Prostate gland (tissue), 2 donors: ENCODE results near the gene IGLL5. TPM values are rescaled to one million over a fixed set of nuclear protein-coding genes. Genes with fewer than 3 reads are reported as not detected.

Experiments
- DNase-seq: peaks from one replicate; pipeline ENCODE4 v3.0.0-alpha.2; 2019; ENCODE audit warnings: low spot score
- H3K27ac ChIP-seq, 2 donors: fragments of 200-600 bp; sonication (generic); 2 replicates each; pipeline ENCODE4 v1.5.1; 2017 to 2019
- H3K27me3 ChIP-seq: fragments of 200-600 bp; sonication (generic); replicated peaks from 2 replicates; pipeline ENCODE4 v1.5.1; 2019; ENCODE audit not compliant: insufficient read depth
- H3K36me3 ChIP-seq, 2 donors: fragments of 200-600 bp; sonication (generic); 1 replicate in 1 of 2; 2 replicates in 1 of 2; pipeline versions ENCODE4 v1.5.1 to v1.8.1; 2017 to 2019
- H3K4me1 ChIP-seq: fragments of 200-600 bp; sonication (generic); replicated peaks from 2 replicates; pipeline ENCODE4 v1.5.1; 2019
- H3K4me3 ChIP-seq, 2 donors: fragments of 200-600 bp; sonication (generic); 2 replicates each; pipeline ENCODE4 v1.5.1; 2017 to 2019
- H3K9me3 ChIP-seq: fragments of 200-600 bp; sonication (generic); 2 replicates; pipeline ENCODE4 v1.5.1; 2017
- POLR2A ChIP-seq: fragments of 450-650 bp; IDR thresholded peaks from one replicate; pipeline ENCODE4 v1.6.1; 2016; ENCODE audit warnings: antibody characterized with exemption, mild to moderate bottlenecking
- POLR2AphosphoS5 ChIP-seq: sonication (generic); formaldehyde crosslinking; IDR thresholded peaks from one replicate; pipeline ENCODE4 v1.6.1; 2017; ENCODE audit warnings: antibody characterized with exemption
- WGBS: methylation state at CpG from one replicate; pipeline ENCODE4 v1.1.5; 2018; 5-methylcytosine and 5-hydroxymethylcytosine counted together
- intact Hi-C: fragments of 100-400 bp; cut with DNase I; formaldehyde crosslinking; loops from one replicate; pipeline ENCODE4 v1.14.2; 2022
- total RNA-seq, 2 donors: library from RNA; depleted of rRNA; stranded (reverse); fragments of >200 nt; gene quantifications; one replicate each; pipeline ENCODE4 v1.1.0, GENCODE V29; 2016
- TF ChIP-seq, protein P1 (sequence below), 4 experiments: fragments of 200-600 bp in 2 of 4; fragments of 450-650 bp in 2 of 4; sonication (generic) in 2 of 4; IDR thresholded peaks; 1 replicate in 3 of 4; 2 replicates in 1 of 4; pipeline ENCODE4 v1.5.1; 2016 to 2019; ENCODE audit warnings: antibody characterized with exemption in 4 of 4, mild to moderate bottlenecking in 2 of 4, moderate library complexity in 2 of 4

The IGLL5 gene
- total RNA-seq, 2 donors from 2014 or later = not detected

DNA sequence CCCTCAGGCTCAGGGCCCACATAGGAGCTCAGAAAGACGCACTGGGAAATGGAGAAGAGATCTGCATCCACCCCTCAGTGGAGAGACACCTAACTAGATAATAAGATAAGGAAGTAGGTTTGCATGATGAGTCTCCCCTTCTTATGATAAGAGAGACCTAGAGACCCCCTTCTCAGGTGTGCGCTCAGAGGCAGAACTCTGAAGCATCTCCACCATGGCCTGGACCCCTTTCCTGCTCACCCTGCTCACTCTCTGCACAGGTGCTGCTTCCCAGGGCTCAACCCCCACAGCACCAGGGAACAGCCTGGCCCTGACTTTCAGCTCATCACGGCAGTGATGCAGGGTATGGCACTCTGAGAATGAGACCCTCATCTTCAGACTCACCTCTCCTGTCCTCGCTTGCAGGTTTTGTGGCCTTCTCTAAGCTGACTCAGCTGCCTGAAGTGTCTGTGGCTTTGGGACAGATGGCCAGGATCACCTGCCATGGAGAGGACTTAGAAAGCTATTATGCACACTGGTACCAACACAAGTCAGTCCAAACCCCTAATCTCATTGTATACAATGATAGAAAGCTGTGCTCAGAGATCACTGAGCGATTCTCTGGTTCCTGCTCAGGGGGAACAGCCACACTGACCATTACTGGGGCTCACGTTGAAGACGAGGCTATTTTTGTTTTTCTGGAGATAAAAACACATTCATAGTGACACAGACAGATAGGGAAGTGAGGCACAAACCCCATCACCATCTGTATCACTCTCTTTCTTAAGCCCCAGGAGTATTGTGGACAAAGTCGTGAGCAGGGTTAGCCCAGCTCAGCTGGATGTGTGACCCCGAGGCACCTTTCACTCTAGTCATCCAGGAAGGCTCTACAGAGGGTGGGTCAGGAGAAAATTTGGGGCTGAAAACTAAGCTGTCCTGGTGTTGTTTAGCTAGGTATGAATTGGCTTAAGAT, 29.7 kb upstream of the IGLL5 start:
- no peaks in the 10 kb centered on the region for H3K36me3 ChIP-seq
- WGBS = 91% methylated on average over 9 of the region's 9 CpGs
- intact Hi-C loops = no loop called here
- H3K4me1 ChIP-seq = no peaks in the 10 kb centered on the region
- no peak overlapping the region for H3K27ac ChIP-seq
- DNase-seq = no peak
- no peak overlapping the region for H3K4me3 ChIP-seq
- no peaks in the 10 kb centered on the region for H3K9me3 ChIP-seq
- no peaks in the 10 kb centered on the region for H3K27me3 ChIP-seq
- TF ChIP-seq, protein P1, sequence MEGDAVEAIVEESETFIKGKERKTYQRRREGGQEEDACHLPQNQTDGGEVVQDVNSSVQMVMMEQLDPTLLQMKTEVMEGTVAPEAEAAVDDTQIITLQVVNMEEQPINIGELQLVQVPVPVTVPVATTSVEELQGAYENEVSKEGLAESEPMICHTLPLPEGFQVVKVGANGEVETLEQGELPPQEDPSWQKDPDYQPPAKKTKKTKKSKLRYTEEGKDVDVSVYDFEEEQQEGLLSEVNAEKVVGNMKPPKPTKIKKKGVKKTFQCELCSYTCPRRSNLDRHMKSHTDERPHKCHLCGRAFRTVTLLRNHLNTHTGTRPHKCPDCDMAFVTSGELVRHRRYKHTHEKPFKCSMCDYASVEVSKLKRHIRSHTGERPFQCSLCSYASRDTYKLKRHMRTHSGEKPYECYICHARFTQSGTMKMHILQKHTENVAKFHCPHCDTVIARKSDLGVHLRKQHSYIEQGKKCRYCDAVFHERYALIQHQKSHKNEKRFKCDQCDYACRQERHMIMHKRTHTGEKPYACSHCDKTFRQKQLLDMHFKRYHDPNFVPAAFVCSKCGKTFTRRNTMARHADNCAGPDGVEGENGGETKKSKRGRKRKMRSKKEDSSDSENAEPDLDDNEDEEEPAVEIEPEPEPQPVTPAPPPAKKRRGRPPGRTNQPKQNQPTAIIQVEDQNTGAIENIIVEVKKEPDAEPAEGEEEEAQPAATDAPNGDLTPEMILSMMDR (IDR thresholded peaks at IDR 0.05) = no peak
- TF ChIP-seq POLR2A (no peak), POLR2AphosphoS5 (no peak)

DNA sequence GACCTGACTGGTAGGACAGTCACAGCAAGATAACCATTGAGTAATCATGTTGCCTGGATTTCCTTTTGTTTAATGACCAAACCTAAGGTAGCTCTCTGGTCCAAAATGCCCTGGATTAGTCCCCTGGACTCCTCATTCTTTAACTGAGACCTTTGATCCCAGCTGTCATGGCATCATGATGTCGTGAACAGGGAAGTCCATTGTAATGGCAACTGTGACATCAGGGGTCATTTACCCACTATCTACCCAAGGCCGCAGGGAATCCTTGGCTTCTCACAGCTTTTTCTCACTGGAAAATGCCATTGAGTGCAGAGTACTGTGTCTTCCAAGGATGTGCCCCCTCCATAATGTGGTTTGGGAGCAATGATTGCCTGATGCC, 29.1 kb upstream of the IGLL5 start:
- H3K4me3 ChIP-seq = no peak overlapping the region
- DNase-seq = no peak
- H3K9me3 ChIP-seq = no peaks in the 10 kb centered on the region
- no peaks in the 10 kb centered on the region for H3K27me3 ChIP-seq
- H3K36me3 ChIP-seq = no peaks in the 10 kb centered on the region
- 85% methylated on average over 2 of the region's 2 CpGs for WGBS
- H3K27ac ChIP-seq = no peak overlapping the region
- intact Hi-C loops = no loop called here
- no peaks in the 10 kb centered on the region for H3K4me1 ChIP-seq
- no peak for TF ChIP-seq POLR2AphosphoS5
- no peak for TF ChIP-seq POLR2A
- TF ChIP-seq, protein P1 (IDR thresholded peaks at IDR 0.05) = no peak

DNA sequence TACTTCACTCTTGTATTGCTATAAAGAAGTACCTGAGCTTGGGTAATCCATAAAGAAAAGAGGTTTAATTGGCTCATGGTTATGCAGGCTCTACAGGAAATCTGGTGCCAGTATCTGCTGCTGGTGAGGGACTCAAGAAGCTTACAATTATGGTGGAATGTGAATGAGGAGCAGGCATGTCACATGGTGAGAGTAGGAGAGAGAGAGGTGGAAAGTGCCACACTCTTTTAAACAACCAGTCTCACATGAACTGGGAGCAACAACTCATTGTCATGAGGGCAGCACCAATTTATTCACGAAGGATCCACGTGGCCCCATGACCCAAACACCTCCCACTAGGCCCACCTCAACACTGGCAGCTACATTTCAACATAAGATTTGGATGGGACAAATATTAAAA, 24.6 kb upstream of the IGLL5 start:
- WGBS = 84% methylated on average over 2 of the region's 2 CpGs
- peaks cover 3% of the 10 kb centered on the region for H3K27me3 ChIP-seq
- TF ChIP-seq POLR2AphosphoS5 (no peak), POLR2A (no peak)
- TF ChIP-seq, protein P1 (IDR thresholded peaks at IDR 0.05) = no peak
- H3K36me3 ChIP-seq = no peaks in the 10 kb centered on the region
- H3K4me3 ChIP-seq = no peak overlapping the region
- DNase-seq = no peak
- no peak overlapping the region for H3K27ac ChIP-seq
- no peaks in the 10 kb centered on the region for H3K9me3 ChIP-seq
- intact Hi-C loops = no loop called here
- no peaks in the 10 kb centered on the region for H3K4me1 ChIP-seq

DNA sequence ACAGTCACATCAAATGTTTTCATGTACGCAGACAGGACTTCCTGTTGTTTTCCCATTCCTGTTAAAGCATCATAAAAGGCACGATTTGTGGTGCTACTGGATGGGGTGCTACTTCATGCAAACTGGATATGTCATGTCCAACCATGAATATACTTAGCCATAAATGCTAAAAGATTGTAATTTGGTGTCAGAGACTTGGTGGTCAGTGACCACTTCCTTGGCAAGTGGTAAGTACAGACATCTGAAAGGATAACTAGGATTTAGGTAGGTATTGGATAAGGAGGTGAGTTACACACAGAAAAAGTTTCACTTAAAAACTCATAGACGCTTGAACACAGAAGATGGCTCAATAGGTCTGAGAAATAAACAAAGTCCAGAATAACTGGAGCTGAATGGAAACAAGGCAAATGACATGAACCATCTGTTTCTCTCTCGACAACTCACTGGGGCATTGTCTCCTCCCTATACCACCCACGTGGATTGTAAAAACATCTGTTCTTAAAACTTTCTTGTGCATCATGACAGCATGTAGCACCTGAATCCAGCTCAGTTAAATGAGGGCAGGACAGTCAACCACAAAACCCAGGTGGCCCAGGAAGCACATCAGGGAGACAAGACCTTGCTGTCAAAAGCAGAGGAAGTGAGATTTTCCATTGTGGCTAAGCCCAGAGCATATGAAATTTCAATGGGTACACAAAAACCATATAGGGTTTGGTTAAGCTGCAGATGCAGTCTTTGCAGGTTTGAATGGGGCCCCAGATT, 22.1 kb upstream of the IGLL5 start:
- Histone ChIP-seq H3K9me3 (no peaks in the 10 kb centered on the region), H3K36me3 (no peaks in the 10 kb centered on the region), H3K27ac (no peak overlapping the region), H3K4me1 (no peaks in the 10 kb centered on the region), H3K27me3 (peaks cover 3% of the 10 kb centered on the region), H3K4me3 (no peak overlapping the region)
- intact Hi-C loops = no loop called here
- WGBS = 42% methylated on average over 5 of the region's 5 CpGs
- DNase-seq = no peak
- TF ChIP-seq POLR2A = no peak

DNA sequence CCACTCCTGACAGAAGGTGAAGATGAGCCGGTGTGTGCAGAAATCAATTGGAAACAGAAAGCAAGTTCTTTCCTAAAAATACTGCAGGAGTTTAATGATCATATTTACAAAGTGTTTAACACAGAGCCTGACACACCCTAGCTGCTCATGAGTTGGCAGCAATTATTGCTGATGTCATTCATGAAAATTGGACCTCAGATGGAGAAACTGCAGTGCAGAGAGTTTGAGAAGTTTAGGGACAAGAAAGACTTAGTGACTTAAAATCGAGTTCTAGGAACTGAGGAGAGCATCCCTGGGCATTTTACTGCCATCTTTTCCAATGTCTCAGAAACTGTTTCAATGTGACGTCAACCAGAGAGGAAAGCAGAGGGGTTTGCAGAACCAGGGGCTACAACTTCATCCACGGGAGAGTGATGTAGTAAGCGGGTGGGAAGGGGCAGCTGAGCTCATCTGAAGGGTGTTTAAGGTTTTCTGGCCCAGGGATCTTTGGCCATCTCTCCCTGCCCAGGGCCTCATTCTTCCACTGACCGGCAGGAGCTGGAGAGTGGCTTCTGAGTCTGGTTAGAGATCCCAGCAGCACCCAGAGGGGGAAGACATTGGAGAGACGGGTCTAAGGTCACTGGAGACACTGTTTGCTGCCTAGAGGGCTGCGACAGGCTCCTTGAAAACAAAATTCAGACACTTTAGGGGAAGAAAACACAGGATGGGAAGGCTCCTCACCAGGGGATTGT, 21.1 kb upstream of the IGLL5 start:
- H3K4me1 ChIP-seq = no peaks in the 10 kb centered on the region
- H3K9me3 ChIP-seq = no peaks in the 10 kb centered on the region
- peaks cover 3% of the 10 kb centered on the region for H3K27me3 ChIP-seq
- H3K27ac ChIP-seq = no peak overlapping the region
- H3K4me3 ChIP-seq = no peak overlapping the region
- no peaks in the 10 kb centered on the region for H3K36me3 ChIP-seq
- DNase-seq = no peak
- TF ChIP-seq, protein P1 (IDR thresholded peaks at IDR 0.05) = no peak
- TF ChIP-seq POLR2A (no peak), POLR2AphosphoS5 (no peak)
- 62% methylated on average over 8 of the region's 8 CpGs for WGBS
- intact Hi-C loops = no loop called here
